SU-DHL-6 (cell line): ENCODE data around the gene FYB1.

ENCODE experiments used
- H2AFZ ChIP-seq: fragments of 200-600 bp; sonication (generic); 2 replicates; pipeline ENCODE4 v1.6.1; 2014; ENCODE audit warnings: low read depth, mild to moderate bottlenecking, moderate library complexity, mixed read lengths, antibody characterized with exemption, low read length; ENCODE audit not compliant: severe bottlenecking
- H3F3A ChIP-seq: fragments of 200-600 bp; shearing (Covaris generic); 2 replicates; pipeline ENCODE4 v1.6.0; 2016; ENCODE audit warnings: antibody characterized with exemption, mild to moderate bottlenecking; ENCODE audit not compliant: insufficient read depth
- H3K27ac ChIP-seq: fragments of 200-600 bp; sonication (generic); 2 replicates; pipeline ENCODE4 v1.5.1; 2016; ENCODE audit warnings: low read depth, mild to moderate bottlenecking, low read length, moderate library complexity, mixed read lengths
- H3K27me3 ChIP-seq: fragments of 200-600 bp; sonication (generic), shearing (Covaris generic); 2 replicates; pipeline ENCODE4 v1.6.0; 2014; ENCODE audit warnings: mild to moderate bottlenecking, low read length
- H3K36me3 ChIP-seq: fragments of 200-600 bp; sonication (generic); 2 replicates; pipeline ENCODE4 v1.6.1; 2014; ENCODE audit warnings: mild to moderate bottlenecking, low read length, mixed read lengths
- H3K4me2 ChIP-seq: fragments of 300-600, 200-600 bp; shearing (Covaris generic), sonication (generic); 2 replicates; pipeline ENCODE4 v1.6.0; 2014; ENCODE audit warnings: low read length, low read depth, mild to moderate bottlenecking; ENCODE audit not compliant: poor library complexity, severe bottlenecking
- H3K4me3 ChIP-seq: fragments of 200-600 bp; sonication (generic); 2 replicates; pipeline ENCODE4 v1.5.1; 2014; ENCODE audit warnings: antibody characterized with exemption, low read length, mild to moderate bottlenecking, mixed read lengths; ENCODE audit not compliant: insufficient read depth, poor library complexity, severe bottlenecking
- H3K79me2 ChIP-seq: fragments of 200-600 bp; sonication (generic); 2 replicates; pipeline ENCODE4 v1.6.1; 2014; ENCODE audit warnings: mild to moderate bottlenecking, low read length, moderate library complexity; ENCODE audit not compliant: insufficient read depth
- H3K9ac ChIP-seq: fragments of 200-600 bp; sonication (generic); 2 replicates; pipeline ENCODE4 v1.7.0; 2014; ENCODE audit warnings: mild to moderate bottlenecking, low read length
- H3K9me2 ChIP-seq: fragments of 200-600 bp; sonication (generic); replicated peaks from 2 replicates; pipeline ENCODE4 v1.6.1; 2014; ENCODE audit warnings: low read length; ENCODE audit not compliant: insufficient read depth
- H3K9me3 ChIP-seq: fragments of 200-600 bp; sonication (generic); 2 replicates; pipeline ENCODE4 v1.6.1; 2014; ENCODE audit warnings: low read length, mixed read lengths; ENCODE audit not compliant: insufficient read depth
- H4K20me1 ChIP-seq: fragments of 200-600 bp; sonication (generic); 2 replicates; pipeline ENCODE4 v1.6.1; 2014; ENCODE audit warnings: low read depth, mild to moderate bottlenecking, antibody characterized with exemption, low read length, moderate library complexity, mixed read lengths
- CTCF ChIP-seq: fragments of 200-600 bp; sonication (generic); IDR thresholded peaks from one replicate; pipeline ENCODE4 v1.5.1; 2017; ENCODE audit warnings: antibody characterized with exemption, mild to moderate bottlenecking, low read length, moderate library complexity; ENCODE audit not compliant: insufficient read depth, poor library complexity, severe bottlenecking
- EZH2phosphoT487 ChIP-seq: fragments of 200-600 bp; sonication (generic), shearing (Covaris generic); conservative IDR thresholded peaks from 2 replicates; pipeline ENCODE4 v1.6.1; 2018; ENCODE audit warnings: mild to moderate bottlenecking, antibody characterized with exemption, low read length, moderate library complexity, mixed read lengths

Gene FYB1

GRCh38 chr5:39137391-39137790 lies 82.0 kb downstream of the FYB1 start:
- no peak for TF ChIP-seq CTCF
- no peak for TF ChIP-seq EZH2phosphoT487
- Histone ChIP-seq H3K9ac (no peak overlapping the region), H3K9me2 (no peaks in the 10 kb centered on the region), H3K36me3 (no peaks in the 10 kb centered on the region), H4K20me1 (no peaks in the 10 kb centered on the region), H3K79me2 (no peaks in the 10 kb centered on the region), H3K4me2 (no peak overlapping the region), H3K9me3 (no peaks in the 10 kb centered on the region), H3F3A (no peaks in the 10 kb centered on the region), H3K27ac (no peak overlapping the region), H3K27me3 (0 out of 2 replicates have a peak, but pooled peaks cover 3% of the 10 kb centered on the region), H3K4me3 (no peak overlapping the region), H2AFZ (no peak overlapping the region)

- H3F3A ChIP-seq, result no peaks in the 10 kb centered on the region
- H3K4me2 ChIP-seq, result no peak overlapping the region
- no peaks in the 10 kb centered on the region; the same call in 1 of the 2 replicates for H4K20me1 ChIP-seq
- TF ChIP-seq EZH2phosphoT487 (no peak), CTCF (no peak)
- 0 out of 2 replicates have a peak, but pooled peaks cover 3% of the 10 kb centered on the region for H3K27me3 ChIP-seq
- H3K9ac ChIP-seq, result no peak overlapping the region
- H2AFZ ChIP-seq, result no peak overlapping the region
- H3K27ac ChIP-seq, result no peak overlapping the region
- H3K79me2 ChIP-seq, result no peaks in the 10 kb centered on the region
- H3K9me2 ChIP-seq, result no peaks in the 10 kb centered on the region
- H3K9me3 ChIP-seq, result no peaks in the 10 kb centered on the region
- H3K36me3 ChIP-seq, result no peaks in the 10 kb centered on the region
- H3K4me3 ChIP-seq, result no peak overlapping the region
These were observed 86.6 kb downstream of the FYB1 start for GRCh38 chr5:39132792-39133191.

GRCh38 chr5:39132128-39132447 lies 87.3 kb downstream of the FYB1 start:
- H2AFZ ChIP-seq, result no peak overlapping the region

More at GRCh38 chr5:39132128-39132447, 87.3 kb downstream of the FYB1 start:
- no peak overlapping the region for H3K4me3 ChIP-seq
- no peak overlapping the region for H3K4me2 ChIP-seq
- H3K79me2 ChIP-seq, result no peaks in the 10 kb centered on the region
- H3F3A ChIP-seq, result no peaks in the 10 kb centered on the region
- no peaks in the 10 kb centered on the region for H3K9me2 ChIP-seq
- H3K27ac ChIP-seq, result no peak overlapping the region
- H3K36me3 ChIP-seq, result no peaks in the 10 kb centered on the region
- TF ChIP-seq EZH2phosphoT487, result no peak
- TF ChIP-seq CTCF, result no peak
- no peak overlapping the region for H3K9ac ChIP-seq
- no peaks in the 10 kb centered on the region for H3K9me3 ChIP-seq
- 0 out of 2 replicates have a peak, but pooled peaks cover 3% of the 10 kb centered on the region for H3K27me3 ChIP-seq
- H4K20me1 ChIP-seq, result no peaks in the 10 kb centered on the region; the same call in 1 of the 2 replicates
